HepG2 (cell line): ENCODE measurements around the gene PML. TPM values are rescaled to one million over a fixed set of nuclear protein-coding genes. Genes with fewer than 3 reads are reported as not detected.

Source experiments
- ATAC-seq: fragments of 200-7000 bp; cut with Tn5 transposase; 3 replicates; pipeline ENCODE4 v1.9.1; 2020; ENCODE audit warnings: mild to moderate bottlenecking, moderate library complexity
- BruUV-seq: library from RNA; stranded (reverse); fragments of 400-500 nt; replicated peaks from 2 replicates; lab custom pipeline; 2021; lab: Mats Ljungman, UMichigan
- CTCF ChIA-PET: fragments of 300-600 bp; formaldehyde crosslinking; extraction: SDS; loops from one replicate; lab custom pipeline; 2021; ENCODE audit warnings: low total read pairs, inconsistent platforms, low intra/inter-chr PET ratio; lab: Yijun Ruan, JAX
- POLR2A ChIA-PET: fragments of 350-600 bp; sonication (Branson Sonifier 250); formaldehyde crosslinking; loops from one replicate; lab custom pipeline; 2020; ENCODE audit warnings: antibody characterized with exemption, inconsistent platforms; lab: Yijun Ruan, JAX
- DNase-seq: peaks from one replicate; pipeline ENCODE4 v3.0.0-alpha.2; 2015; ENCODE audit warnings: low spot score
- FAIRE-seq: peaks from 3 replicates; lab custom pipeline; 2011; peaks lifted over from hg19 to GRCh38; lab: Jason Lieb, UNC
- H2AFZ ChIP-seq: one replicate; pipeline ENCODE4 v1.6.1; 2011; ENCODE audit warnings: low read length, inconsistent platforms
- H3K27ac ChIP-seq: fragments of 300-600 bp; 3 replicates; pipeline ENCODE4 v1.8.0; 2011; ENCODE audit warnings: mixed run types, mild to moderate bottlenecking, mixed read lengths, low read length, inconsistent platforms; ENCODE audit not compliant: insufficient read depth; ENCODE audit errors: extremely low read length
- H3K27me3 ChIP-seq, 2 experiments: fragments of 200-600 bp in 1 of 2; 2 replicates in 1 of 2; 3 replicates in 1 of 2; pipeline versions ENCODE4 v1.6.0 to v1.8.0; 2011; ENCODE audit warnings: low read length in 2 of 2, mild to moderate bottlenecking in 2 of 2, moderate library complexity in 2 of 2, inconsistent platforms in 1 of 2; ENCODE audit not compliant: insufficient read depth in 2 of 2, control insufficient read depth in 1 of 2
- H3K36me3 ChIP-seq, 2 experiments: fragments of 200-600 bp in 1 of 2; replicated peaks in 1 of 2; 2 replicates in 1 of 2; 3 replicates in 1 of 2; pipeline versions ENCODE4 v1.5.1 to v1.8.0; 2011; ENCODE audit warnings: low read length in 2 of 2, inconsistent platforms in 1 of 2; ENCODE audit not compliant: insufficient read depth in 2 of 2, control insufficient read depth in 1 of 2
- H3K4me1 ChIP-seq: 2 replicates; pipeline ENCODE4 v1.5.1; 2012; ENCODE audit warnings: low read length, inconsistent platforms; ENCODE audit not compliant: insufficient read depth
- H3K4me2 ChIP-seq: 2 replicates; pipeline ENCODE4 v1.6.0; 2011; ENCODE audit warnings: low read depth, low read length, inconsistent platforms
- H3K4me3 ChIP-seq, 3 experiments: fragments of 200-600 bp in 1 of 3; sonication (generic), shearing (Covaris generic) in 1 of 3; replicated peaks in 1 of 3; 2 replicates each; pipeline ENCODE4 v1.5.1; 2011 to 2016; ENCODE audit warnings: low read length in 3 of 3, inconsistent platforms in 2 of 3, low read depth in 2 of 3, mild to moderate bottlenecking in 2 of 3, control low read depth in 1 of 3, mixed read lengths in 1 of 3; ENCODE audit not compliant: insufficient read depth in 1 of 3
- H3K79me2 ChIP-seq: one replicate; pipeline ENCODE4 v1.6.1; 2011; ENCODE audit warnings: low read length, inconsistent platforms; ENCODE audit not compliant: insufficient read depth
- H3K9ac ChIP-seq: 2 replicates; pipeline ENCODE4 v1.6.0; 2011; ENCODE audit warnings: mild to moderate bottlenecking, low read depth, low read length, inconsistent platforms; ENCODE audit not compliant: insufficient read depth
- H3K9me3 ChIP-seq: 2 replicates; pipeline ENCODE4 v1.5.1; 2012; ENCODE audit warnings: mild to moderate bottlenecking, low read length
- H4K20me1 ChIP-seq: 2 replicates; pipeline ENCODE4 v1.6.0; 2011; ENCODE audit warnings: inconsistent platforms, mild to moderate bottlenecking, low read length, moderate library complexity; ENCODE audit not compliant: insufficient read depth
- AKAP8 ChIP-seq: sonication (generic); formaldehyde crosslinking; IDR thresholded peaks from 2 replicates; pipeline ENCODE4 v1.5.1; 2020; ENCODE audit warnings: mild to moderate bottlenecking, missing genetic modification reagents
- CCAR2 ChIP-seq: fragments of 200-400 bp; formaldehyde crosslinking; optimal IDR thresholded peaks from 2 replicates; pipeline ENCODE3; 2018; ENCODE audit warnings: low read depth, mild to moderate bottlenecking, low read length, moderate library complexity
- MAFF ChIP-seq: IDR thresholded peaks from 2 replicates; pipeline ENCODE4 v1.6.1; 2011; ENCODE audit warnings: low read depth, low read length, improper control_type of control experiment
- MAFK ChIP-seq, 2 experiments: IDR thresholded peaks in 1 of 2; conservative IDR thresholded peaks in 1 of 2; 2 replicates each; pipeline ENCODE4 v1.6.1; 2011; ENCODE audit warnings: improper control_type of control experiment in 2 of 2, low read length in 2 of 2
- NPAS2 ChIP-seq: sonication (generic); formaldehyde crosslinking; IDR thresholded peaks from 2 replicates; pipeline ENCODE4 v1.8.0; 2022; ENCODE audit warnings: mild to moderate bottlenecking, missing genetic modification reagents, borderline replicate concordance
- PCBP2 ChIP-seq: fragments of 200-400 bp; formaldehyde crosslinking; optimal IDR thresholded peaks from 2 replicates; pipeline ENCODE3; 2018; ENCODE audit warnings: low read length, low read depth; ENCODE audit not compliant: poor library complexity, severe bottlenecking
- RXRB ChIP-seq: IDR thresholded peaks from 2 replicates; pipeline ENCODE4 v1.6.1; 2016; ENCODE audit warnings: borderline replicate concordance, missing genetic modification reagents, missing compliant biosample characterization
- ZFYVE20 ChIP-seq: sonication (generic); formaldehyde crosslinking; IDR thresholded peaks from 2 replicates; pipeline ENCODE4 v1.8.0; 2023; ENCODE audit warnings: low read depth, mild to moderate bottlenecking, moderate library complexity, missing genetic modification reagents, borderline replicate concordance
- ZNF292 ChIP-seq: sonication (generic); formaldehyde crosslinking; IDR thresholded peaks from 2 replicates; pipeline ENCODE4 v1.8.1; 2022; ENCODE audit warnings: mild to moderate bottlenecking, low read depth, missing genetic modification reagents, borderline replicate concordance
- WGBS: methylation state at CpG from one replicate; pipeline ENCODE4 v1.1.6; 2017; ENCODE audit warnings: low lambda C conversion rate; 5-methylcytosine and 5-hydroxymethylcytosine counted together
- in situ Hi-C: cut with HindIII; loops from 2 replicates; pipeline ENCODE4 v1.10.0; 2017; ENCODE audit warnings: low pct_unique_long_range_greater_than_20kb; ENCODE audit not compliant: extremely low pct_ligation_motif_present
- intact Hi-C: fragments of 100-400 bp; cut with micrococcal nuclease; formaldehyde crosslinking; loops from one replicate; pipeline ENCODE4 v1.10.0; 2022; ENCODE audit not compliant: unreplicated experiment
- polyA plus RNA-seq, 8 experiments: library from polyadenylated mRNA; depleted of rRNA in 3 of 8; stranded (reverse) in 7 of 8; unstranded in 1 of 8; fragments of >200 nt; fragmentation: Illumina TruSeq in 4 of 8; extraction: Trizol in 4 of 8; gene quantifications; 2 replicates each; pipeline versions ENCODE4 v1.2.1 to v1.2.3, GENCODE V29; 2011 to 2016; ENCODE audit warnings: low read depth in 4 of 8, missing spikeins in 1 of 8, mixed read lengths in 1 of 8; ENCODE audit not compliant: insufficient read depth in 1 of 8
- total RNA-seq, 5 experiments: library from RNA; depleted of rRNA; stranded (reverse); fragments of >200 nt; fragmentation: Illumina TruSeq; extraction: Trizol; gene quantifications; 2 replicates each; pipeline ENCODE4 v1.2.3, GENCODE V29; 2016; ENCODE audit warnings: low read depth in 1 of 5
- TF ChIP-seq, protein P1 (sequence below): sonication (generic); formaldehyde crosslinking; conservative IDR thresholded peaks from 2 replicates; pipeline ENCODE4 v1.8.0; 2022; ENCODE audit warnings: low read depth, missing genetic modification reagents
- TF ChIP-seq, protein P2 (sequence below): sonication (generic); formaldehyde crosslinking; IDR thresholded peaks from 2 replicates; pipeline ENCODE4 v1.4.0; 2020; ENCODE audit warnings: missing genetic modification reagents, borderline replicate concordance
- TF ChIP-seq, protein P3 (sequence below): conservative IDR thresholded peaks from 2 replicates; pipeline ENCODE4 v1.6.1; 2018; ENCODE audit warnings: missing genetic modification reagents
- TF ChIP-seq, protein P4 (sequence below): IDR thresholded peaks from 2 replicates; pipeline ENCODE4 v1.6.1; 2016; ENCODE audit warnings: mild to moderate bottlenecking, missing biosample characterization, missing genetic modification reagents

The PML gene
- total and polyA plus RNA-seq, 2 of the 13 experiments (the other 11 are each of a cell fraction or from before 2014, with no cell fraction given) = 2.9 to 3.9 TPM

DNA sequence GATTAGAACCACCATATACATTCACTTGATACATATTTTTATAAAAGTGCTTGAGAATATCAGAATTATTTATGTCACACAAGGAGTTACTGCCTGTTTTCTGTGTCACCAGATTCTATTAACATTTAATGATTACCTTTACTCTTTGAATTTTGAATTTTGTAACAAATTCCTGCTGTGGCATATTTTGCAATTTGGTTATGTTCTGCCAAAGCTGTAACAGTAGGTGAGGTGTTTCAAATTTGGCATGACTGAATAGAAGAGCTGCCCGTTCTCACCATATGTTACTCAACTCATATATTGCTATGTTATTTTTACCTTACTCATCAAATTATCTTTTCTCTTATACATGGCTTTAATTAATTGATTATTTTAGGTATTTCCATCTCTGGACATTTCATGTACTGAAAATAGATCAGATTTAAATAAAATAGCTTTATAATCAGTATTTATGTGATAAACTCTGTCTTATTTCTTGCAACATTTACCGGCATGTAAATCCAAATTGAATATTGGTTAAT lies 18.9 kb downstream of the PML start:
- H3K9ac ChIP-seq = no peak overlapping the region
- CTCF ChIA-PET = no interaction called here

DNA sequence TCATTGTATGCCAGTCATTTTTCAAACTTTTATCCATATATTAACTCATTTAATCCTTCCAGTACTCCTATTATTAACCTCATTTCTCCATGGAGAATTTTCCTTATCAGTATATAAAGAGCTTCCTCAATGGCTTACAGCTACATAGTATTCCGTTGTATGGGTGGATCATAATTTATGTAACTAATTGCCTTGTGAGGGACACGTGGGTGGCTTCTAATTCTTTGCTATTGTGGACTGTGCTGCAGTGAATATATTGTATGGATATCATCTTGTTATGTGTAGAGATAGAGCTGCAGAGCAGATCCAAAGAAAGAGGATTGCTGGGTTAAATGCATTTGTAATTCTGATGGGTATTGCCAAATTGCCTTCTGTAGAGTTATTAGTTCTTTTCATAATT lies 25.2 kb downstream of the PML start:
- no peak for DNase-seq
- FAIRE-seq = no peak
- in situ Hi-C loops = no loop called here
- TF ChIP-seq CCAR2 (no peak), ZFYVE20 (CRISPR knock-in tag) (no peak), NPAS2 (CRISPR knock-in tag) (no peak), AKAP8 (CRISPR knock-in tag) (no peak), PCBP2 (no peak), ZNF292 (no peak)
- TF ChIP-seq, protein P1, sequence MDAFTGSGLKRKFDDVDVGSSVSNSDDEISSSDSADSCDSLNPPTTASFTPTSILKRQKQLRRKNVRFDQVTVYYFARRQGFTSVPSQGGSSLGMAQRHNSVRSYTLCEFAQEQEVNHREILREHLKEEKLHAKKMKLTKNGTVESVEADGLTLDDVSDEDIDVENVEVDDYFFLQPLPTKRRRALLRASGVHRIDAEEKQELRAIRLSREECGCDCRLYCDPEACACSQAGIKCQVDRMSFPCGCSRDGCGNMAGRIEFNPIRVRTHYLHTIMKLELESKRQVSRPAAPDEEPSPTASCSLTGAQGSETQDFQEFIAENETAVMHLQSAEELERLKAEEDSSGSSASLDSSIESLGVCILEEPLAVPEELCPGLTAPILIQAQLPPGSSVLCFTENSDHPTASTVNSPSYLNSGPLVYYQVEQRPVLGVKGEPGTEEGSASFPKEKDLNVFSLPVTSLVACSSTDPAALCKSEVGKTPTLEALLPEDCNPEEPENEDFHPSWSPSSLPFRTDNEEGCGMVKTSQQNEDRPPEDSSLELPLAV = no peak
- TF ChIP-seq, protein P2, sequence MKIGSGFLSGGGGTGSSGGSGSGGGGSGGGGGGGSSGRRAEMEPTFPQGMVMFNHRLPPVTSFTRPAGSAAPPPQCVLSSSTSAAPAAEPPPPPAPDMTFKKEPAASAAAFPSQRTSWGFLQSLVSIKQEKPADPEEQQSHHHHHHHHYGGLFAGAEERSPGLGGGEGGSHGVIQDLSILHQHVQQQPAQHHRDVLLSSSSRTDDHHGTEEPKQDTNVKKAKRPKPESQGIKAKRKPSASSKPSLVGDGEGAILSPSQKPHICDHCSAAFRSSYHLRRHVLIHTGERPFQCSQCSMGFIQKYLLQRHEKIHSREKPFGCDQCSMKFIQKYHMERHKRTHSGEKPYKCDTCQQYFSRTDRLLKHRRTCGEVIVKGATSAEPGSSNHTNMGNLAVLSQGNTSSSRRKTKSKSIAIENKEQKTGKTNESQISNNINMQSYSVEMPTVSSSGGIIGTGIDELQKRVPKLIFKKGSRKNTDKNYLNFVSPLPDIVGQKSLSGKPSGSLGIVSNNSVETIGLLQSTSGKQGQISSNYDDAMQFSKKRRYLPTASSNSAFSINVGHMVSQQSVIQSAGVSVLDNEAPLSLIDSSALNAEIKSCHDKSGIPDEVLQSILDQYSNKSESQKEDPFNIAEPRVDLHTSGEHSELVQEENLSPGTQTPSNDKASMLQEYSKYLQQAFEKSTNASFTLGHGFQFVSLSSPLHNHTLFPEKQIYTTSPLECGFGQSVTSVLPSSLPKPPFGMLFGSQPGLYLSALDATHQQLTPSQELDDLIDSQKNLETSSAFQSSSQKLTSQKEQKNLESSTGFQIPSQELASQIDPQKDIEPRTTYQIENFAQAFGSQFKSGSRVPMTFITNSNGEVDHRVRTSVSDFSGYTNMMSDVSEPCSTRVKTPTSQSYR (CRISPR knock-in tag) = no peak
- TF ChIP-seq, protein P3, sequence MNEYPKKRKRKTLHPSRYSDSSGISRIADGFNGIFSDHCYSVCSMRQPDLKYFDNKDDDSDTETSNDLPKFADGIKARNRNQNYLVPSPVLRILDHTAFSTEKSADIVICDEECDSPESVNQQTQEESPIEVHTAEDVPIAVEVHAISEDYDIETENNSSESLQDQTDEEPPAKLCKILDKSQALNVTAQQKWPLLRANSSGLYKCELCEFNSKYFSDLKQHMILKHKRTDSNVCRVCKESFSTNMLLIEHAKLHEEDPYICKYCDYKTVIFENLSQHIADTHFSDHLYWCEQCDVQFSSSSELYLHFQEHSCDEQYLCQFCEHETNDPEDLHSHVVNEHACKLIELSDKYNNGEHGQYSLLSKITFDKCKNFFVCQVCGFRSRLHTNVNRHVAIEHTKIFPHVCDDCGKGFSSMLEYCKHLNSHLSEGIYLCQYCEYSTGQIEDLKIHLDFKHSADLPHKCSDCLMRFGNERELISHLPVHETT = no peak
- TF ChIP-seq, protein P4, sequence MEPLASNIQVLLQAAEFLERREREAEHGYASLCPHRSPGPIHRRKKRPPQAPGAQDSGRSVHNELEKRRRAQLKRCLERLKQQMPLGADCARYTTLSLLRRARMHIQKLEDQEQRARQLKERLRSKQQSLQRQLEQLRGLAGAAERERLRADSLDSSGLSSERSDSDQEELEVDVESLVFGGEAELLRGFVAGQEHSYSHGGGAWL (CRISPR knock-in tag) = no peak

More for the DNA sequence above, 18.9 kb downstream of the PML start:
- BruUV-seq = no TSS peak
- H3K36me3 ChIP-seq = peaks cover 3 to 6% of the 10 kb centered on the region in 2 experiments; a peak in 2 of 5 replicates
- no peak for TF ChIP-seq RXRB (CRISPR knock-in tag)
- peak; percentile 76 to 89 for TF ChIP-seq MAFK (conservative IDR thresholded peaks at IDR 0.05 in 1 of 2, IDR thresholded peaks at IDR 0.05 in 1 of 2; ENCODE audit: low read length in 2 of 2)
- peak; percentile 84 for TF ChIP-seq MAFF
- TF ChIP-seq, all 625 proteins: peak for 2
- H3K27me3 ChIP-seq = no peaks in the 10 kb centered on the region
- POLR2A ChIA-PET = no interaction called here
- intact Hi-C loops (no loop called here), in situ Hi-C loops (no loop called here)
- H2AFZ ChIP-seq = no peak overlapping the region
- H3K9me3 ChIP-seq = no peaks in the 10 kb centered on the region
- ATAC-seq (no peak), FAIRE-seq (no peak), DNase-seq (no peak)
- no peak overlapping the region for H3K4me2 ChIP-seq
- 90% methylated on average over 2 of the region's 2 CpGs for WGBS
- H3K4me3 ChIP-seq = no peak overlapping the region
- H3K4me1 ChIP-seq = peaks cover 16% of the 10 kb centered on the region
- H3K79me2 ChIP-seq = no peaks in the 10 kb centered on the region
- H4K20me1 ChIP-seq = no peaks in the 10 kb centered on the region
- H3K27ac ChIP-seq = no peak overlapping the region

More for the DNA sequence above, 25.2 kb downstream of the PML start:
- intact Hi-C loops = no loop called here
- Histone ChIP-seq H4K20me1 (no peaks in the 10 kb centered on the region), H3K4me1 (no peaks in the 10 kb centered on the region), H3K27ac (no peak overlapping the region), H3K9me3 (no peaks in the 10 kb centered on the region), H3K9ac (no peak overlapping the region), H3K4me2 (no peak overlapping the region), H2AFZ (no peak overlapping the region), H3K27me3 (no peaks in the 10 kb centered on the region), H3K79me2 (no peaks in the 10 kb centered on the region), H3K4me3 (no peak overlapping the region), H3K36me3 (peaks cover 13 to 32% of the 10 kb centered on the region in 2 experiments; a peak in 4 of 5 replicates)
- ChIA-PET CTCF (no interaction called here), POLR2A (no interaction called here)
- no peak for ATAC-seq
- BruUV-seq = no TSS peak
- WGBS = 100% methylated on average over 2 of the region's 2 CpGs
